Caki2 (cell line): ENCODE measurements around the gene DDX31. TPM values are rescaled to one million over a fixed set of nuclear protein-coding genes. Genes with fewer than 3 reads are reported as not detected.

Experiments used
- DNase-seq: peaks from one replicate; pipeline ENCODE4 v3.0.0-alpha.2; 2015; ENCODE audit warnings: low read depth
- in situ Hi-C: cut with HindIII; loops from 2 replicates; pipeline ENCODE4 v1.10.0; 2016; ENCODE audit warnings: low sequenced_read_pairs, low pct_unique_long_range_greater_than_20kb, mixed read lengths
- total RNA-seq: library from RNA; depleted of rRNA; stranded (reverse); fragments of >200 nt; shearing (Covaris generic); gene quantifications from 2 replicates; pipeline ENCODE4 v1.2.3, GENCODE V29; 2014; ENCODE audit warnings: low replicate concordance

DDX31 gene
- total RNA-seq, 1 experiment from 2014 or later = 14.2 TPM

- no peak for DNase-seq
- in situ Hi-C loops = no loop called here
Observed at GRCh38 chr9:132615774-132616173, 54.0 kb downstream of the DDX31 start.

- no peak for DNase-seq
- in situ Hi-C loops = no loop called here
Observed at GRCh38 chr9:132614324-132614723, 55.5 kb downstream of the DDX31 start.

GRCh38 chr9:132610661-132611060 is 59.1 kb downstream of the DDX31 start:
- no peak for DNase-seq
- in situ Hi-C loops = no loop called here

- in situ Hi-C loops = no loop called here
- no peak for DNase-seq
Observed at GRCh38 chr9:132609829-132610228, 60.0 kb downstream of the DDX31 start.

GRCh38 chr9:132609184-132609583 is 60.6 kb downstream of the DDX31 start:
- in situ Hi-C loops = no loop called here
- DNase-seq = no peak

- in situ Hi-C loops = no loop called here
Observed at GRCh38 chr9:132606066-132606465, 63.7 kb downstream of the DDX31 start.

GRCh38 chr9:132605387-132605786 is 64.4 kb downstream of the DDX31 start:
- DNase-seq = no peak
- in situ Hi-C loops = no loop called here

More at GRCh38 chr9:132606066-132606465, 63.7 kb downstream of the DDX31 start:
- no peak for DNase-seq

GRCh38 chr9:132602207-132602606 is 67.6 kb downstream of the DDX31 start:
- DNase-seq = no peak
- in situ Hi-C loops = no loop called here

GRCh38 chr9:132600326-132600984 is 69.3 kb downstream of the DDX31 start:
- in situ Hi-C loops = no loop called here

GRCh38 chr9:132597073-132597775 is 72.6 kb downstream of the DDX31 start:
- DNase-seq = no peak
- in situ Hi-C loops = no loop called here

More at GRCh38 chr9:132600326-132600984, 69.3 kb downstream of the DDX31 start:
- no peak for DNase-seq

- DNase-seq = no peak
- in situ Hi-C loops = no loop called here
Observed at GRCh38 chr9:132596200-132596599, 73.6 kb downstream of the DDX31 start.

- in situ Hi-C loops = no loop called here
- no peak for DNase-seq
Observed at GRCh38 chr9:132595319-132595718, 74.5 kb downstream of the DDX31 start.

- no peak for DNase-seq
- in situ Hi-C loops = no loop called here
Observed at GRCh38 chr9:132594412-132594811, 75.4 kb downstream of the DDX31 start.

- in situ Hi-C loops = no loop called here
- DNase-seq = no peak
Observed at GRCh38 chr9:132592451-132592850, 77.3 kb downstream of the DDX31 start.

- in situ Hi-C loops = no loop called here
- DNase-seq = no peak
Observed at GRCh38 chr9:132591751-132592314, 78.0 kb downstream of the DDX31 start.

GRCh38 chr9:132591244-132591643 is 78.5 kb downstream of the DDX31 start:
- in situ Hi-C loops = no loop called here
- no peak for DNase-seq

GRCh38 chr9:132590318-132591182 is 79.2 kb downstream of the DDX31 start:
- no peak for DNase-seq
- in situ Hi-C loops = no loop called here

- in situ Hi-C loops = no loop called here
- no peak for DNase-seq
Observed at GRCh38 chr9:132590037-132590317, 79.8 kb downstream of the DDX31 start.
